ENCODE measurements around the gene MGAT5.

Gene MGAT5

GRCh38 chr2:134417968-134418582 lies 164.2 kb downstream of the MGAT5 start:
- DNase-seq (ENCODE audit: low spot score): no peak

- DNase-seq (ENCODE audit: low spot score): no peak
Measured at GRCh38 chr2:134420259-134420658, 166.4 kb downstream of the MGAT5 start.

DNA sequence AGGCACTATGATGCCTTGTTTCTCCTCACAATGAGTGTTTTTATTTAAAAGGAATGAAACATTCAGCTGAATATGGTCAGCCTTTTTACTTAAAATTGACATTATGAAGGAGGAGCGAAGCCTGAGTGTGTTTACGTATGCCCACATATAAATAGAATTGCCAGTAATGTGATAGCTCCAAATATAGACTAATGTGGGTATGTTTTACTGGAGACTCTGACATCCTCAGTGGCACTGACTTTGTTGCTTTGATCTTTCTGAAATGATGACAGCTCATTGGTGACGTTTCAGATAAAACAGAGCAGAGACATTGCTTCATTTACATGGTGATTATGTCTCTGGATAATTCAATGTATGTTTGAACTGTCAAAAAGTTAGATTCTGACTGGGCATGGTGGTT lies 167.0 kb downstream of the MGAT5 start:
- no peak for DNase-seq (ENCODE audit: low spot score)

DNA sequence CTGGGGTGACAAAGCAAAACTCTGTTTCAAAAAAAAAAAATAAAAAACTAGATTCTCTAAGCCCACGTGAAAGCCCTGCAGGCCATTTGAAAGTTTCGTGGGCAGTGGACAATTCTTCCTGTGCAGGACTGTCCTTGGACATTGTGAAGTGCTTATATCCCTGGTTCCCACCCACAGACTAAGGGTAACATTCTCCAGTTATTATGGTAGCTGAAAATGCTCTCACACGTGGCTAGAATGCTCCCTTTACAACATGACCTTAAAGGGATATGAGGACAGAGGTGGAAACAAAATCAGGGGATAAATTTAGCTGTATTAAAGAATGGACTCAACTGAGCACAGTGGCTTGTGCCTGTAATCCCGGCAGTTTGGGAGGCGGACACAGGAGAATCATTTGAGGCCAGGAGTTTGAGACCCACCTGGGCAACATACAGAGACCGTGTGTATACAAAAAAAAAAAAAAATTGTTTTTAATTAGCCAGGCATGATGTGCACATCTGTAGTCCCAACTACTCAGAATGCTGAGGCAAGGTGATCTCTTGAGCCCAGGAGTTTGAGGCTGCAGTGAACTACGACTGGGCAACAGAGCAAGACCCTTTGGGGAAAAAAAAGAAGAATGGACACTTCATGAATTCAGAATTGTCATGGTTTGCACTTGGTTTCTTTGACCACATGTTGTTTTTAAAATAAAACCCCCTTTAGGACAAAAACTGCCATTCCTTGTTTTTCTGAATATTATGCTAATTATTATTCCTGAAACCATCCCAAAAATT lies 167.9 kb downstream of the MGAT5 start:
- DNase-seq (ENCODE audit: low spot score): no peak

DNA sequence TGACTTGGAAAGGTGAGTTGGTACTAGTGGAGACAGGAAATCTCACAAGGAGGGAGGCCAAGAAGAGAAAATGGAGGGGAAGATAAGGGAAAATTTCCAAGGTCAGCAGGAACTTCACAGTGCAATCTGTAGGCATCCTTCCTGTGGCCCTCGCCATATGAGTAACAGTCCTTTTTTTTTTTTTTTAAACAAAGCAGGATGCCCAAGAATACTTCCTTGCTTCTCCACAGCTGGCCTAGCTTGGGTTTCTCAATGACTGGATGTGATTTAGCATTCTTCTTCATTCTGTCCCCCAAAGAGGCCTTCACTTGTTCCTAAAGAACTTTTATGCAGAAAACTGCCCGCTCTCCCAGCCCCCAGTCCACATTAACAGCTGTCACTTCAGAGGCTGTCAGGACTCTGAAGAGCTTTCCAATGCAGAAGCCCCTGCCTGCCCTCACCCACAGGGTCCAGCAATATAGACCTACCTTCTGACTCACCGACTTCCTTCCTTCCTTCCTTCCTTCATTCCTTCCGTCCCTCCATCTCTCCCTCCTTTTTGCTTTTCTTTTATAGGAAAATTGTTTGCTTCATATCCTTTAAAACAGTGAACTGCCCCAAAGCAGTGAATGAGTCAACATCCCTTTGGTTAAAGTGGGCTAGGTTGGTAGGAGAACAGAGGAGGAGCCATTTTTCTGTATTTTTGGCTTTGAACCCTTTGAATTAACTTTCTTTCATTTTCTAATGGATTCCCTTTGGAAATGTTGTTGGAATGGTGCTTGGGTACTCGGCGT lies 172.0 kb downstream of the MGAT5 start:
- no peak for DNase-seq (ENCODE audit: low spot score)

DNA sequence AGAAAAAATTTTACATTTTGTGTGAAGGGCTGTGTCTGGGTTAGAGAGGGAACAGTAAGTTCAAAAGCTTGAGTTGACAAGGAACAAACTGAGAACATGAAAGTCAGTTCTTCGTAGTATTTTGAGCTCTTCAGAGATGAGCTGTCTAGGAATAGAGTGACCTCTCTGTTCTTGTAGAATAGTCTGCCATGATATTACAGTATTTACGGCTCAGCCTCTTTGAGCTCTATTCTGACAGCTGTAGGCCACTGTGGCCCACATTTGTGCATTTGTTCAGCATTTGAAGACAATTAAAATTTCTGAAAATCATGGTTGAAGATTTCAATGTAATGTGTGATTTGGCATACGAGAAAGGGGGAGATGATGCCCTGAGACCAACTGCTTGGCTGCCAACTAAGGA lies 172.8 kb downstream of the MGAT5 start:
- DNase-seq (ENCODE audit: low spot score): no peak

DNA sequence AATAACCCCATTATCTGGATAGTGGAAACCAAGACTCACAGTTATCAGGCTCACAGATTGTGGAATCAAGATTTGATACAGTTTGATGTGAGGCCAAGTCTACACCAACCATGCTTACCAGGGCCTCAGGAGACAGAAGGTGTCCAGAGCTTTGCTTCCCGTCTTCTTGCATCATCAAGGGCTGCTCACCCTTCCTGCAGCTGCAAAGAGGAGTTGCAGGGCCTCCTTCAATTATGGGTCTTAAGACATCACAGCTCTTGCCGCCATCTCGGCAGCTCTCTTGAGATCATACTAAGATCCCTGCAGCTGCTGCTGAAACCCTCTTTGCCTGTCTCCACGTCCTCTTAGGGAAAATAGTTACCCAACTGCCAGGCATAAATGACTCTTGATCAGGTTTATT lies 176.0 kb downstream of the MGAT5 start:
- DNase-seq (ENCODE audit: low spot score): no peak

DNA sequence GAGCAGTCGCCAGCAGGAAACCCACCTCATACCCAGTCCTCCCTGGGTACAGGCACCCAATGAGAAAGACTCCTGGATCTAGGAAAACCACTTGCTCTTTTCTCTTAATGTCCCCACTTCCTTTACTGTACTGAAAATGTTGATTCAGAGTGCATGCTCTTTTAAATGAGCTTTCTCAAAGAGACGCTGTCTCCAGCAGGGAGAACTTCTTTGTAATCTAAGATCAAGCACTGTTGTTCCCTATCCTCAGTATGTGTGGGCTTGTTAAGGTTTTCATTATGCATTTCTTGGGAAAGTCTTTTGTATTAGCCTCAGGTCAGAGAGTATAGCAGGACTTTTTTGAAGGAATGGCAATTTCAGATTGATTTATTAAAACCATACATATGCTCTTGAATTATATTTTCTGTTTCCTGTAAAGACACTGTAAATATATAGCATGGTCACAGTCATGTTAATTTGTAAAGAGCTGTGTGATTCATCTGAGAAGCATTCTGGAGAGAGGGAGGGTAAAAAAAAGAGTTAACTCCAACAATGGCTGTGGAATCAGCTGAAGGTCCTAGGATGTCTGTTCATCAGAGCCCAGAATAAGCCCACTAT lies 178.1 kb downstream of the MGAT5 start:
- DNase-seq (ENCODE audit: low spot score): peak; percentile 44

GRCh38 chr2:134432435-134432883 lies 178.6 kb downstream of the MGAT5 start:
- DNase-seq (ENCODE audit: low spot score): no peak

- no peak for DNase-seq (ENCODE audit: low spot score)
Measured at GRCh38 chr2:134433469-134433868, 179.6 kb downstream of the MGAT5 start.

- no peak for DNase-seq (ENCODE audit: low spot score)
Measured at GRCh38 chr2:134433979-134434378, 180.1 kb downstream of the MGAT5 start.

GRCh38 chr2:134435505-134435904 lies 181.6 kb downstream of the MGAT5 start:
- no peak for DNase-seq (ENCODE audit: low spot score)

GRCh38 chr2:134435936-134436335 lies 182.1 kb downstream of the MGAT5 start:
- no peak for DNase-seq (ENCODE audit: low spot score)

GRCh38 chr2:134436706-134437105 lies 182.8 kb downstream of the MGAT5 start:
- DNase-seq (ENCODE audit: low spot score): no peak

DNA sequence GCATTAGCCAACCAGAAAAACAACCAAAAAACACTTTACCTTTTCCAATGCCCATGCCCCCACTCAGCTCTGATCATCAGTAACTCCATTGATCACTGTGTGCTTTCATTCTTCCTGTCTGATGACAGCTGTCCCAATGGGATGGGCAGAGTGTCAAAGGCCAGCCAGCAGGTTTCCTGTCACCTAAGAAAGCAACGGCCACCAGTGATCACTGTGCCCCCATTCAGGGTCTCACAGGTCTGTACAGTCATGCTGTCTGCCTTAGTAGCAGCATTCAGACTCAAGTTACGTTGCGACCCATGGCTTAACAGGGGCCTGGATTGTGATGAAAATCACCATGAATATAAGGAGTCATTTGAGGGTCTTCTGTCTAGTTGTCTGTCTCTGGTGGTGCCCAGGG lies 184.5 kb downstream of the MGAT5 start:
- no peak for DNase-seq (ENCODE audit: low spot score)

DNA sequence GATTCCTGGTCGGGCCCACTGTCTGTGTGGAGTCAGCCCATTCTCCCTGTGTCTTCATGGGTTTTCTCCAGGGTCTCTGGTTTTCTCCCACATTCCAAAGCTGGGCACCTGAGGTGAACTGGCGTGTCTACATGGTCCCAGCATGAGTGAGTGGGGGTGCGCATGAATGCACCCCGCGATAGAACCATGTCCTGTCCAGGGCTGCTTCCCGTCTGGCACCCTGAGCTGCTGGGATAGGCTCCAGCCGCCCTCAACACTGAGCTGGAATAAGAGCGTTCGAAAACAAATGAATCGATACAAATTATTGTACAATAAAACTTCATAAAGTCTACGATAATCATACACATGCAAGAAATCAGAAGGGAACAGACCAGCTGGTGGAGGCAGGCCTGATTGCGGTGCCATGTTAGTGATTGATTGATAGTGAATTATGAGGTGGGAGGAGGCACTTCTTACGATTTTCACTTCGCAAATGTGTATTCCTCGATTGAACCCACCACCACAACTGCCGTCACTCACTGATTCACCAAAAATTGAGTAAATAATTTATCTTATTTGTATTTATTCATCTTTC lies 186.6 kb downstream of the MGAT5 start:
- no peak for DNase-seq (ENCODE audit: low spot score)

GRCh38 chr2:134441153-134441863 lies 187.4 kb downstream of the MGAT5 start:
- DNase-seq (ENCODE audit: low spot score): no peak

GRCh38 chr2:134443814-134444480 lies 190.1 kb downstream of the MGAT5 start:
- DNase-seq (ENCODE audit: low spot score): no peak

DNA sequence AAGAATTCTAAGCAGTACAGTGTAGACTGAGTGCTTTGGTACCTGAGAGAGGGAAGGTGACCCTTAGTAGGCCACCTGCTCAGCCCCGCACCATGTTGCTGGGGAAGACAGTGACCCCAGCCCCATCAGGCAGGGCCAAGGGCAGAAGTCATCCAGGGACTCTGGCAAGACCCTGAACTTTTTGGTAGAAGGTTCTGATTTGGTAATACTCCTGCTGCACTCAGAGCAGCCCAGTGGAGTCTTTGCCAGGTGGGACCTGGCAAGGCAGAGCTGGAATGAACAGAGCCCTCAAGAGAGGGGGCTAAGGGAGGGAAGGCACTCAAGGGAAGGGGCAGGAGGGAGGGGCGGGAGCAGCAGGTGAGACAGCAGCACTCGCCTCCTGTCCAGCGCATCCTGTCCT lies 191.2 kb downstream of the MGAT5 start:
- DNase-seq (ENCODE audit: low spot score): no peak

GRCh38 chr2:134445985-134446382 lies 192.1 kb downstream of the MGAT5 start:
- DNase-seq (ENCODE audit: low spot score): no peak

- peak; percentile 34 for DNase-seq (ENCODE audit: low spot score)
Measured at GRCh38 chr2:134446383-134447017, 192.6 kb downstream of the MGAT5 start.

Data from hepatic stellate cell (primary cell).